Choroid plexus epithelial cell (primary cell): ENCODE data around the gene ELMO1.

Experiments used
- DNase-seq: peaks from one replicate; pipeline ENCODE4 v3.0.0-alpha.2; 2010; ENCODE audit warnings: low read depth
- H3K4me3 ChIP-seq: 2 replicates; pipeline ENCODE4 v1.5.1; 2011; ENCODE audit warnings: low read depth, mild to moderate bottlenecking, control low read depth, low read length, moderate library complexity
- CTCF ChIP-seq: conservative IDR thresholded peaks from 2 replicates; pipeline ENCODE4 v1.5.1; 2011; ENCODE audit warnings: low read depth, mild to moderate bottlenecking, control low read depth, inconsistent platforms, low read length, moderate library complexity

The ELMO1 gene

DNA sequence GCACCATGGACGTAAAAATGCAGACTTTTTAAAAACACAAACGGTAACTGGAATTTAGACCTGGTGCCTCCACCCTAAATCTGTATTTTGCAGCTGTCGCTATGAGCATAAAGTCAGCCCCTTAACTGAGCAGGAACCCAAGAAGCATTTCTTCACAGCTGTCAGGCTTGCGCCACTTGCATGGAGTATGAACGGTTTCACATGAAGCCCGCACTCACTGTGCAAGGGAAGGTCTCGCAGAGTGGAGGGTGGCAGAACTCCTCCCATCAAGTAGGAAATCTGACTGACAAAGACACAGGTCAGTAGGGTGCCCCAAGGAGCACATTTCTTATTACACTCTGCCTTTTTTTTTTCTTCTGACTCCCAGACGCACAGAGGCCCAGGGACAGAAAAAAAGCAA is 58.5 kb downstream of the ELMO1 start:
- DNase-seq: no peak
- no peak for TF ChIP-seq CTCF
- no peak overlapping the region for H3K4me3 ChIP-seq

- no peak for TF ChIP-seq CTCF
- H3K4me3 ChIP-seq: no peak overlapping the region
- DNase-seq: no peak
Measured at GRCh38 chr7:37388811-37389210, 59.9 kb downstream of the ELMO1 start.

DNA sequence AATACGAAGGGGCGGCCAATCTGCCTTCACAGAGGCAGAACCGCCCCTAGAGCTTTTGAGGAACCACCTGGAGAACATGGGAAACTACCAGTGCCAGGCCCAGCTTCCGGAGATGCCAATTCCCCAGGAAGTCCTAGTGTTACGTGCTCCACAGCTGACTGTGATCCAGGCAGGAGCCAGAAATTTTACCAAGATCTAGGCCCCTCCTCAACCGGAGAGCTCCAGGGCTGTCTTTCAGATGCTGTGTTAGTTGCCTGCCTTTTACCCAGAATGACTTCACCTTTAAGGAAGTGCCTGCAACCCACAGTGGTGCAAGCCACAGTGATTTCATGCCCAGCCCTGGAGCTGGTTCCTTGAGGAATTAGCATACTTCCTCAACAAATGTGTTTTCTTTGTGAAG is 62.9 kb downstream of the ELMO1 start:
- TF ChIP-seq CTCF: no peak
- DNase-seq: no peak
- no peak overlapping the region for H3K4me3 ChIP-seq

GRCh38 chr7:37382546-37383088 is 66.0 kb downstream of the ELMO1 start:
- H3K4me3 ChIP-seq: no peak overlapping the region
- no peak for TF ChIP-seq CTCF
- DNase-seq: no peak

GRCh38 chr7:37380831-37381230 is 67.8 kb downstream of the ELMO1 start:
- H3K4me3 ChIP-seq: no peak overlapping the region

DNA sequence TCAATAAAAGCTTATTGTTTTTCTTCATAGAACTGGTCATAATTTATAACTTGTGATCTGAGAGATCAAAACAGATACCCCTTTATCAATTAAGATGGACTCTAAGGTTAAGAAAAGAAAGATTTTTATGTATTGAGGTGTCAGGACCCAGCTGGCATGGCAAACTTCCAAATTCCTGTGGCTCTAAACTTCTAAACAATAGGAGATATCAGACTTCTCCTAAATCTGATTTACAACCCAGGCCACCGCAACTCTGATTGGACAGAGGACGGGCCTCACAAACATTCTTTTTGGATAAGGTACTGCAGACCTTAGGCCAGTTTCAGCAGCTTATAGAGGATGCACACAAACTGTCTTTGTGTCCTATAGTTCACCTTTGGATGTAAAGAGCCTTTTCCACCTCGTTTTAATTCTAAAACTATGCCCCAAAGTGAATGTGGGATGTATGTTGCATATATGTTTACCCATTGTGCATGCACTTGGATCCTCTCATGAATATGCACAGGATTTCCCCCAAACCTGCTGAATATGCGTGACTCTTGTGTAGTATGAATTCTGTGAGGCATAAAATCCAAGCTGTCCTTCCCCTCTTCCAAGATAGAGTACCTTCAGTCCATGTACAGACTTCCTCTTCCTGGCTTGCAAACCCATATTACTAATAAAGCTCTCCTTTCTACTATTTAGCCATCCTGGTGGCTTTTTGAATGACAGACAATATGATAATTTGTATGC is 69.0 kb downstream of the ELMO1 start:
- TF ChIP-seq CTCF: no peak
- no peak for DNase-seq
- H3K4me3 ChIP-seq: no peak overlapping the region

More at GRCh38 chr7:37380831-37381230, 67.8 kb downstream of the ELMO1 start:
- no peak for DNase-seq
- no peak for TF ChIP-seq CTCF

DNA sequence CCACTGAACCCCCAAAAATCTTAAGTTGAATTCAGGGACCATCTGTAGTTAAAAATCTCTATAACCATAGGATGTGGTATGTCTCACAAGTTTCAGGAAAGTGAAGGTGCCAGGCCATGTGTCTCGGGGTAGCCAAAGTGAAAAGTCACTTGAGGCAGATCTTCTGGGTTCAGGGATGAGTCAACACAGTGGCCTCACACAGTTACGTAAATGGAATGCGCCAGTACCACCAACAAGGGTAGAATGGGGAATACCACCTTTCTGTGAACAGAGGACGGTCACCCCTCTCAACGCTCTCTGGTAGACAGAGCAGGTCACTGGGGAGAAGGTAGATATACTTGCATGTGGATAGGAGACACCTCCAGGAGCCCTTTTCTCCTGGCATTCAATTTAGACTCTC is 71.4 kb downstream of the ELMO1 start:
- no peak for TF ChIP-seq CTCF

More for the DNA sequence above, 71.4 kb downstream of the ELMO1 start:
- H3K4me3 ChIP-seq: no peak overlapping the region
- no peak for DNase-seq
